ENCODE data around the gene TRAF5.

The TRAF5 gene

GRCh38 chr1:211341999-211342398 is 15.4 kb downstream of the TRAF5 start:
- no peak for TF ChIP-seq CTCF (IDR thresholded peaks at IDR 0.05; ENCODE audit: borderline replicate concordance, control extremely low read depth, extremely low read depth, insufficient read depth, missing control alignments)
- in situ Hi-C loops (cut with MboI; ENCODE audit: low sequenced_read_pairs, unreplicated experiment) = no loop called here
- no peak for DNase-seq (ENCODE audit: low spot score)

- no peak for TF ChIP-seq CTCF (IDR thresholded peaks at IDR 0.05; ENCODE audit: borderline replicate concordance, control extremely low read depth, extremely low read depth, insufficient read depth, missing control alignments)
Observed at GRCh38 chr1:211343607-211344006, 17.0 kb downstream of the TRAF5 start.

GRCh38 chr1:211344152-211344618 is 17.6 kb downstream of the TRAF5 start:
- TF ChIP-seq CTCF (IDR thresholded peaks at IDR 0.05; ENCODE audit: borderline replicate concordance, control extremely low read depth, extremely low read depth, insufficient read depth, missing control alignments) = no peak
- no peak for DNase-seq (ENCODE audit: low spot score)
- in situ Hi-C loops (cut with MboI; ENCODE audit: low sequenced_read_pairs, unreplicated experiment) = no loop called here

More at GRCh38 chr1:211343607-211344006, 17.0 kb downstream of the TRAF5 start:
- no peak for DNase-seq (ENCODE audit: low spot score)
- in situ Hi-C loops (cut with MboI; ENCODE audit: low sequenced_read_pairs, unreplicated experiment) = no loop called here

- in situ Hi-C loops (cut with MboI; ENCODE audit: low sequenced_read_pairs, unreplicated experiment) = no loop called here
- DNase-seq (ENCODE audit: low spot score) = no peak
- TF ChIP-seq CTCF (IDR thresholded peaks at IDR 0.05; ENCODE audit: borderline replicate concordance, control extremely low read depth, extremely low read depth, insufficient read depth, missing control alignments) = no peak
Observed at GRCh38 chr1:211345719-211346118, 19.1 kb downstream of the TRAF5 start.

- no peak for DNase-seq (ENCODE audit: low spot score)
- in situ Hi-C loops (cut with MboI; ENCODE audit: low sequenced_read_pairs, unreplicated experiment) = no loop called here
- no peak for TF ChIP-seq CTCF (IDR thresholded peaks at IDR 0.05; ENCODE audit: borderline replicate concordance, control extremely low read depth, extremely low read depth, insufficient read depth, missing control alignments)
Observed at GRCh38 chr1:211347077-211347844, 20.6 kb downstream of the TRAF5 start.

GRCh38 chr1:211348547-211348946 is 21.9 kb downstream of the TRAF5 start:
- in situ Hi-C loops (cut with MboI; ENCODE audit: low sequenced_read_pairs, unreplicated experiment) = no loop called here
- no peak for TF ChIP-seq CTCF (IDR thresholded peaks at IDR 0.05; ENCODE audit: borderline replicate concordance, control extremely low read depth, extremely low read depth, insufficient read depth, missing control alignments)

More at GRCh38 chr1:211348547-211348946, 21.9 kb downstream of the TRAF5 start:
- no peak for DNase-seq (ENCODE audit: low spot score)
